ENCODE data around the gene UPK1A.

Gene UPK1A

DNA sequence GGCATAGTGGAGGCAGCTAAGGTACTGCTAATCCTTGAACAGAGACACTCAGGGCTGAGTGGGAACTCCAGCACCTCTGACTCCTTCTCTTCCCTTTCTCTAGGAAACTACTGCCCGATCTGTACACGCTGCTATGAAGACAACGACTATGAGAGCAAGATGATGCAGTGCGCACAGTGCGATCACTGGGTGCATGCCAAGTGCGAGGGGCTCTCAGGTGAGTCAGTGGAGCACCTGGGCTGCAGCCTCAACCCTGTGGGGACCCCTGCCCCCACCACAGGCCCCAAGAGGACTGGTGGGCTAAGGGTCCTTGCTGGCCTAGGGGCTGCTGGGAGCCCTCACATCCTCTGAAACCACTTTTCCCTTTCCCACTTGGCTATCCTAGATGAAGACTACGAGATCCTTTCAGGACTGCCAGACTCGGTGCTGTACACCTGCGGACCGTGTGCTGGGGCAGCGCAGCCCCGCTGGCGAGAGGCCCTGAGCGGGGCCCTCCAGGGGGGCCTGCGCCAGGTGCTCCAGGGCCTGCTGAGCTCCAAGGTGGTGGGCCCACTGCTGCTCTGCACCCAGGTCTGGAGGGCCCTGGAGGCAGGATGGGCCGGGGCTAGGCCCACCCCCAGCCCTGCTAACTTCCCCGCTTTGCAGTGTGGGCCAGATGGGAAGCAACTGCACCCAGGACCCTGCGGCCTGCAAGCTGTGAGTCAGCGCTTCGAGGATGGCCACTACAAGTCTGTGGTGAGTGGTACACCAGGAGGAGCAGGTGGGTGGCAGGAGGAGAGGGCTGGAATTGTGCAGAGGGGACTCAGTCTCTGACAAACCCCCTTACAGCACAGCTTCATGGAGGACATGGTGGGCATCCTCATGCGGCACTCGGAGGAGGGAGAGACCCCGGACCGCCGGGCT, 61.0 kb downstream of the UPK1A start:
- no peak for FAIRE-seq
- no peak for DNase-seq (ENCODE audit: insufficient read length, low spot score)
- TF ChIP-seq, protein P1, sequence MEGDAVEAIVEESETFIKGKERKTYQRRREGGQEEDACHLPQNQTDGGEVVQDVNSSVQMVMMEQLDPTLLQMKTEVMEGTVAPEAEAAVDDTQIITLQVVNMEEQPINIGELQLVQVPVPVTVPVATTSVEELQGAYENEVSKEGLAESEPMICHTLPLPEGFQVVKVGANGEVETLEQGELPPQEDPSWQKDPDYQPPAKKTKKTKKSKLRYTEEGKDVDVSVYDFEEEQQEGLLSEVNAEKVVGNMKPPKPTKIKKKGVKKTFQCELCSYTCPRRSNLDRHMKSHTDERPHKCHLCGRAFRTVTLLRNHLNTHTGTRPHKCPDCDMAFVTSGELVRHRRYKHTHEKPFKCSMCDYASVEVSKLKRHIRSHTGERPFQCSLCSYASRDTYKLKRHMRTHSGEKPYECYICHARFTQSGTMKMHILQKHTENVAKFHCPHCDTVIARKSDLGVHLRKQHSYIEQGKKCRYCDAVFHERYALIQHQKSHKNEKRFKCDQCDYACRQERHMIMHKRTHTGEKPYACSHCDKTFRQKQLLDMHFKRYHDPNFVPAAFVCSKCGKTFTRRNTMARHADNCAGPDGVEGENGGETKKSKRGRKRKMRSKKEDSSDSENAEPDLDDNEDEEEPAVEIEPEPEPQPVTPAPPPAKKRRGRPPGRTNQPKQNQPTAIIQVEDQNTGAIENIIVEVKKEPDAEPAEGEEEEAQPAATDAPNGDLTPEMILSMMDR (IDR thresholded peaks at IDR 0.05; ENCODE audit: insufficient read depth, missing control alignments) = no peak

Data from D721Med (cell line).